Esophagus squamous epithelium (tissue), 4 donors: ENCODE results near the gene ZCWPW1.
"Not testable (repeated sequence)": the region's sequence is repeated elsewhere in the genome, so short reads cannot be mapped to it uniquely, and the experiment has no call there.

Experiments used
- CTCF ChIP-seq, 6 experiments: fragments of 450-650 bp in 4 of 6; fragments of 200-600 bp in 2 of 6; sonication (generic) in 2 of 6; IDR thresholded peaks; one replicate each; pipeline ENCODE4 v1.5.1; 2016 to 2019; ENCODE audit warnings: antibody characterized with exemption in 6 of 6, mild to moderate bottlenecking in 4 of 6, moderate library complexity in 4 of 6
- POLR2A ChIP-seq, 4 donors: fragments of 450-650 bp; IDR thresholded peaks; one replicate each; pipeline ENCODE4 v1.6.1; 2017; ENCODE audit warnings: antibody characterized with exemption in 4 of 4, mild to moderate bottlenecking in 4 of 4, moderate library complexity in 3 of 4

- TF ChIP-seq CTCF, POLR2A (IDR thresholded peaks at IDR 0.05): not testable (repeated sequence)
Observed at GRCh38 chr7:100365998-100366367, 62.5 kb downstream of the ZCWPW1 start.
